Transverse colon (tissue), 4 donors: ENCODE results near the gene SMYD3. TPM values are rescaled to one million over a fixed set of nuclear protein-coding genes. Genes with fewer than 3 reads are reported as not detected.

Experiments used
- DNase-seq: peaks from one replicate; pipeline ENCODE4 v3.0.0-alpha.2; 2019
- H3K27ac ChIP-seq, 4 donors: fragments of 200-600 bp; sonication (generic); 2 replicates each; pipeline ENCODE4 v1.5.1; 2016 to 2018; ENCODE audit warnings: inconsistent platforms in 4 of 4
- H3K27me3 ChIP-seq: fragments of 200-600 bp; sonication (generic); 2 replicates; pipeline ENCODE4 v1.5.1; 2017; ENCODE audit warnings: inconsistent platforms
- H3K36me3 ChIP-seq, 4 donors: fragments of 200-600 bp; sonication (generic); 2 replicates each; pipeline ENCODE4 v1.5.1; 2017 to 2019; ENCODE audit warnings: inconsistent platforms in 4 of 4
- H3K4me1 ChIP-seq, 4 donors: fragments of 200-600 bp; sonication (generic); 2 replicates each; pipeline ENCODE4 v1.5.1; 2017 to 2020; ENCODE audit warnings: inconsistent platforms in 4 of 4
- H3K4me3 ChIP-seq, 4 donors: fragments of 200-600 bp; sonication (generic); 1 replicate in 1 of 4; 2 replicates in 3 of 4; pipeline versions ENCODE4 v1.5.1 to v1.6.1; 2017 to 2019; ENCODE audit warnings: inconsistent platforms in 4 of 4
- H3K9me3 ChIP-seq, 2 donors: fragments of 200-600 bp; sonication (generic); 2 replicates each; pipeline ENCODE4 v1.5.1; 2017 to 2019; ENCODE audit warnings: inconsistent platforms in 2 of 2
- EP300 ChIP-seq: sonication (generic); formaldehyde crosslinking; IDR thresholded peaks from one replicate; pipeline ENCODE4 v1.6.1; 2017; ENCODE audit warnings: antibody characterized with exemption, low read depth
- POLR2A ChIP-seq: fragments of 450-650 bp; IDR thresholded peaks from one replicate; pipeline ENCODE4 v1.6.1; 2016; ENCODE audit warnings: antibody characterized with exemption, mild to moderate bottlenecking, moderate library complexity
- POLR2AphosphoS5 ChIP-seq, 3 donors: sonication (generic); formaldehyde crosslinking; IDR thresholded peaks; one replicate each; pipeline ENCODE4 v1.6.1; 2016; ENCODE audit warnings: antibody characterized with exemption in 3 of 3
- WGBS, 2 donors: methylation state at CpG; one replicate each; pipeline ENCODE4 v1.1.5; 2018; ENCODE audit warnings: low coverage in 1 of 2; 5-methylcytosine and 5-hydroxymethylcytosine counted together
- in situ Hi-C, 4 donors: fragments of 200-750 bp; cut with MboI; loops; one replicate each; pipeline versions ENCODE4 v1.15.0 to v1.15.1; 2017; ENCODE audit warnings: low sequenced_read_pairs in 3 of 4, low pct_ligation_motif_present in 1 of 4, low pct_unique_long_range_greater_than_20kb in 1 of 4
- intact Hi-C: fragments of 100-400 bp; cut with DNase I; formaldehyde crosslinking; loops from one replicate; pipeline ENCODE4 v1.15.1; 2023; ENCODE audit warnings: low total_unique reads
- total RNA-seq, 4 donors: library from RNA; depleted of rRNA; stranded (reverse); fragments of >200 nt; gene quantifications; one replicate each; pipeline ENCODE4 v1.1.0, GENCODE V29; 2016
- TF ChIP-seq, protein P1 (sequence below), 5 experiments: fragments of 200-600 bp in 3 of 5; fragments of 450-650 bp in 2 of 5; sonication (generic) in 3 of 5; IDR thresholded peaks; 1 replicate in 2 of 5; 2 replicates in 3 of 5; pipeline ENCODE4 v1.5.1; 2016 to 2017; ENCODE audit warnings: antibody characterized with exemption in 5 of 5, inconsistent platforms in 3 of 5, mild to moderate bottlenecking in 2 of 5, moderate library complexity in 1 of 5

The SMYD3 gene
- total RNA-seq, 4 donors from 2014 or later = 10.5 to 31.3 (median 25.8) TPM

- TF ChIP-seq EP300 (no peak), POLR2A (no peak)
- TF ChIP-seq, protein P1, sequence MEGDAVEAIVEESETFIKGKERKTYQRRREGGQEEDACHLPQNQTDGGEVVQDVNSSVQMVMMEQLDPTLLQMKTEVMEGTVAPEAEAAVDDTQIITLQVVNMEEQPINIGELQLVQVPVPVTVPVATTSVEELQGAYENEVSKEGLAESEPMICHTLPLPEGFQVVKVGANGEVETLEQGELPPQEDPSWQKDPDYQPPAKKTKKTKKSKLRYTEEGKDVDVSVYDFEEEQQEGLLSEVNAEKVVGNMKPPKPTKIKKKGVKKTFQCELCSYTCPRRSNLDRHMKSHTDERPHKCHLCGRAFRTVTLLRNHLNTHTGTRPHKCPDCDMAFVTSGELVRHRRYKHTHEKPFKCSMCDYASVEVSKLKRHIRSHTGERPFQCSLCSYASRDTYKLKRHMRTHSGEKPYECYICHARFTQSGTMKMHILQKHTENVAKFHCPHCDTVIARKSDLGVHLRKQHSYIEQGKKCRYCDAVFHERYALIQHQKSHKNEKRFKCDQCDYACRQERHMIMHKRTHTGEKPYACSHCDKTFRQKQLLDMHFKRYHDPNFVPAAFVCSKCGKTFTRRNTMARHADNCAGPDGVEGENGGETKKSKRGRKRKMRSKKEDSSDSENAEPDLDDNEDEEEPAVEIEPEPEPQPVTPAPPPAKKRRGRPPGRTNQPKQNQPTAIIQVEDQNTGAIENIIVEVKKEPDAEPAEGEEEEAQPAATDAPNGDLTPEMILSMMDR (IDR thresholded peaks at IDR 0.05) = no peak
- H3K27ac ChIP-seq = no peak overlapping the region
- 96% methylated on average over 2 of the region's 2 CpGs; no CpG with 5 or more reads in 1 of the 2 donors for WGBS, 2 donors
- H3K4me3 ChIP-seq = no peak overlapping the region
- in situ Hi-C loops = no loop called here
- intact Hi-C loops = no loop called here
- no peak for DNase-seq
- no peaks in the 10 kb centered on the region for H3K27me3 ChIP-seq
- H3K36me3 ChIP-seq = no peaks in the 10 kb centered on the region
- H3K9me3 ChIP-seq = no peaks in the 10 kb centered on the region
- H3K4me1 ChIP-seq = peaks cover 0 to 3% (median 0%) of the 10 kb centered on the region in 4 donors
Measured at GRCh38 chr1:246302711-246303317, 204.3 kb downstream of the SMYD3 start.

DNA sequence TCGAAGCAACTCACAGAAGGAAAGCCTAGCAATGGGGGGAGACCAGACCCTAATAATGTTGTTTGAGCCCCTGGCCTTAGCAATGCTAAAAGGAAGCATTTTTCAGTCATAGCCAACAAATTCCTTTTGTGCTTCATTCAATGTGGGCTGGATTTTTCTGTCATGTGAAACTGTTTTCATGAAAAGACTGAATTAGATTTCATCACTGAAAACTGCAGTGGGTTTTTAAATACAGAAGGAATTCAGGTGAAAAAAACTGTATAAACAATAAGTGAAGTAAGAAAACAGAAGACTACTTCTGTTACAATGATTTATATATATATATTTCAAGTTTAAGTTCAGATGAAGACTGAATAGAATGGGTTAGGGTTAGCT lies 204.8 kb downstream of the SMYD3 start:
- DNase-seq = no peak
- no peaks in the 10 kb centered on the region for H3K27me3 ChIP-seq
- intact Hi-C loops (no loop called here), in situ Hi-C loops (no loop called here)
- no peaks in the 10 kb centered on the region for H3K36me3 ChIP-seq
- WGBS, 2 donors = 94 to 100% methylated on average over 1 of the region's 1 CpG
- H3K9me3 ChIP-seq = no peaks in the 10 kb centered on the region
- peaks cover 0 to 3% (median 0%) of the 10 kb centered on the region in 4 donors for H3K4me1 ChIP-seq
- no peak for TF ChIP-seq POLR2A
- TF ChIP-seq POLR2AphosphoS5 (IDR thresholded peaks at IDR 0.05) = no peak
- no peak for TF ChIP-seq EP300
- TF ChIP-seq, protein P1 (IDR thresholded peaks at IDR 0.05) = no peak
- H3K27ac ChIP-seq = no peak overlapping the region
- no peak overlapping the region for H3K4me3 ChIP-seq

DNA sequence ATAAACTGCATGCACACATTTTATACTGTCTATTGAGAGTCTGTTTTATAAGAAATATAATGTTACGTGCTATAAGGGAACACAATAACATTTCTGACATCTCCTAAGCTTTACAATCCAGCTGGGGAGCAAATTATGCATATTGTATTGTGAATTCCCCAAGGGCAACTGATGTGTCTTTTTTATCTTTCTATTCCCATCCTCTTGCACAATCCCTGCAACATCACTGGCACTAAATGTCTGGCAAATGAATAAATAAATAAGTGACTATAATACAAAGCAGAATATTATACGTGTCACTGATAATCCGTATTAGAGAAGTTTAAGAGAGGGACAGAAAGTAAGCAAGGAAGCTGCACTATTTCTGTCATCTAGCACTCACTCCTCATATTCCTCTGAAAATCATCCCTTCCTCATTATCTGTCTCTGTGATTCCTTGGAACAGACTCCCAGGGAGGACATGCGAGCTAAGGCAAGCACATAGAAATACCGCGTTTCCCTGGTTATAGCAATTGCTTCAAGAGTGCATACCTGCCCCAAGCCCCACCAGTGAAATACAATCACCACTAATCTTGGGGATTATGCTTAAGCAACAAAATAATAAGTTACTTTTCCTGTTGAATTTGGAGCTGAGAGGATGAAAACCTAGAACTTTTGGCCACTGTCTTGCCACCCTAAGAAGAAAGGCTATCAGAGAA lies 205.4 kb downstream of the SMYD3 start:
- 80 to 93% methylated on average over 6 of the region's 6 CpGs for WGBS, 2 donors
- DNase-seq = no peak
- H3K4me3 ChIP-seq = no peak overlapping the region
- no peaks in the 10 kb centered on the region for H3K27me3 ChIP-seq
- no peaks in the 10 kb centered on the region for H3K36me3 ChIP-seq
- in situ Hi-C loops (no loop called here), intact Hi-C loops (no loop called here)
- no peaks in the 10 kb centered on the region for H3K9me3 ChIP-seq
- TF ChIP-seq, protein P1 (IDR thresholded peaks at IDR 0.05) = no peak
- TF ChIP-seq POLR2AphosphoS5 (IDR thresholded peaks at IDR 0.05) (no peak), POLR2A (no peak), EP300 (no peak)
- H3K27ac ChIP-seq = no peak overlapping the region
- peaks cover 0 to 3% (median 0%) of the 10 kb centered on the region in 4 donors for H3K4me1 ChIP-seq

- H3K36me3 ChIP-seq = no peaks in the 10 kb centered on the region
- H3K27me3 ChIP-seq = no peaks in the 10 kb centered on the region
- no peak overlapping the region for H3K4me3 ChIP-seq
- TF ChIP-seq POLR2A (no peak), EP300 (no peak), POLR2AphosphoS5 (IDR thresholded peaks at IDR 0.05) (no peak)
- TF ChIP-seq, protein P1 (IDR thresholded peaks at IDR 0.05) = no peak
- H3K9me3 ChIP-seq = no peaks in the 10 kb centered on the region
- WGBS, 2 donors = 40 to 52% methylated on average over 6 of the region's 6 CpGs
- DNase-seq = no peak
- in situ Hi-C loops (no loop called here), intact Hi-C loops (no loop called here)
- H3K4me1 ChIP-seq = peaks cover 0 to 3% (median 0%) of the 10 kb centered on the region in 4 donors
- no peak overlapping the region for H3K27ac ChIP-seq
Measured at GRCh38 chr1:246300626-246301549, 206.2 kb downstream of the SMYD3 start.
